ENCODE results near the gene SLAMF1.

DNA sequence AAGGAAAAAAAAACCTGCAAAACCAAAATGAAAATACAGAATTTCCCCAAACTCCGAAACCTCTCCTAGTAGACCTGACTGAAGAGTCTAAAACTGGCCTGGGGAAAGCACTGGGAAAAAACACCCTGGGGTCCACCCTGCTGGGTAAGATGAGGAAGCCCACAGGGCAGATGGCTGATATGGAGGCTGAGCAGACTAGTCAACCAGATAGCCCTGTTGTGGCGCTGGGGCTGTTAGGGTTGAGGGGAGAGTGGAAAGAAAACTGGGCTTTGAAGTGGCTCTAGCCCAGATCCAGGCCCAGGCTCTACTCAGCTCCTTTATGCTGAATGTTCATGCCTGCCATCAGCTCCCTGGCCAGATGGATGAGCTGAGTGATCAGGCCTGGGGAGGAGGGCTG lies 6.8 kb upstream of the SLAMF1 start:
- TF ChIP-seq, protein P1, sequence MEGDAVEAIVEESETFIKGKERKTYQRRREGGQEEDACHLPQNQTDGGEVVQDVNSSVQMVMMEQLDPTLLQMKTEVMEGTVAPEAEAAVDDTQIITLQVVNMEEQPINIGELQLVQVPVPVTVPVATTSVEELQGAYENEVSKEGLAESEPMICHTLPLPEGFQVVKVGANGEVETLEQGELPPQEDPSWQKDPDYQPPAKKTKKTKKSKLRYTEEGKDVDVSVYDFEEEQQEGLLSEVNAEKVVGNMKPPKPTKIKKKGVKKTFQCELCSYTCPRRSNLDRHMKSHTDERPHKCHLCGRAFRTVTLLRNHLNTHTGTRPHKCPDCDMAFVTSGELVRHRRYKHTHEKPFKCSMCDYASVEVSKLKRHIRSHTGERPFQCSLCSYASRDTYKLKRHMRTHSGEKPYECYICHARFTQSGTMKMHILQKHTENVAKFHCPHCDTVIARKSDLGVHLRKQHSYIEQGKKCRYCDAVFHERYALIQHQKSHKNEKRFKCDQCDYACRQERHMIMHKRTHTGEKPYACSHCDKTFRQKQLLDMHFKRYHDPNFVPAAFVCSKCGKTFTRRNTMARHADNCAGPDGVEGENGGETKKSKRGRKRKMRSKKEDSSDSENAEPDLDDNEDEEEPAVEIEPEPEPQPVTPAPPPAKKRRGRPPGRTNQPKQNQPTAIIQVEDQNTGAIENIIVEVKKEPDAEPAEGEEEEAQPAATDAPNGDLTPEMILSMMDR (IDR thresholded peaks at IDR 0.05) = no peak
- TF ChIP-seq POLR2A (IDR thresholded peaks at IDR 0.05) = no peak

Measured in uterus (tissue), 2 donors.